ENCODE measurements around the gene OR4D9. TPM values are rescaled to one million over a fixed set of nuclear protein-coding genes. Genes with fewer than 3 reads are reported as not detected.

Gene OR4D9
- total RNA-seq, 1 experiment from 2014 or later = not detected

GRCh38 chr11:59475176-59475575, 36.2 kb upstream of the OR4D9 start:
- H3K23ac ChIP-seq (ENCODE audit: insufficient read length, low read depth, low read length) = no peak overlapping the region
- no peaks in the 10 kb centered on the region for H3K23me2 ChIP-seq (ENCODE audit: insufficient read length, low read depth, low read length, poor library complexity, severe bottlenecking)
- no peak overlapping the region for H3K14ac ChIP-seq (ENCODE audit: insufficient read depth, low read length)
- H3K27me3 Mint-ChIP-seq (ENCODE audit: low read depth) = peaks cover 2% of the 10 kb centered on the region; the same call in 1 of the 2 replicates
- no peak overlapping the region for H2AK5ac ChIP-seq (ENCODE audit: insufficient read length, low read length)
- no peak overlapping the region for H2AFZ ChIP-seq (ENCODE audit: low read length)
- H3K79me2 ChIP-seq (ENCODE audit: insufficient read depth, low read length) = no peaks in the 10 kb centered on the region
- H3K4me3 Mint-ChIP-seq = no peak overlapping the region
- no peak overlapping the region for H3K4me2 ChIP-seq (ENCODE audit: insufficient read depth, insufficient read length, low read length)
- no peak overlapping the region for H3K9ac ChIP-seq (ENCODE audit: extremely low read depth, insufficient read length, low read length)
- no peak overlapping the region for H4K91ac ChIP-seq (ENCODE audit: insufficient read length, low read depth, low read length)
- no peaks in the 10 kb centered on the region for H3K9me3 Mint-ChIP-seq
- no peak overlapping the region for H3K27ac ChIP-seq (ENCODE audit: insufficient read length, low read depth, low read length)
- H2BK120ac ChIP-seq (ENCODE audit: low read depth, low read length, poor library complexity, severe bottlenecking) = no peak overlapping the region
- H2BK15ac ChIP-seq (ENCODE audit: low read depth, low read length) = no peak overlapping the region
- no peaks in the 10 kb centered on the region for H3K27me3 ChIP-seq (ENCODE audit: insufficient read depth, low read length)
- H3K4me1 ChIP-seq (ENCODE audit: insufficient read depth, low read length) = no peaks in the 10 kb centered on the region
- no peak overlapping the region for H4K8ac ChIP-seq (replicated peaks; ENCODE audit: insufficient read length, low read depth, low read length)
- no peak overlapping the region for H2BK5ac ChIP-seq (ENCODE audit: insufficient read length, low read length)
- no peaks in the 10 kb centered on the region for H4K20me1 ChIP-seq (ENCODE audit: control insufficient read depth, insufficient read depth, insufficient read length)
- no peak overlapping the region for H2BK20ac ChIP-seq (ENCODE audit: low read depth, low read length, poor library complexity, severe bottlenecking)
- no peak overlapping the region for H4K5ac ChIP-seq (ENCODE audit: insufficient read length, low read depth, low read length)
- no peak for DNase-seq
- no peak overlapping the region for H3K56ac ChIP-seq (ENCODE audit: insufficient read length, low read depth, low read length)
- no peak overlapping the region for H3T11ph ChIP-seq (ENCODE audit: low read length)
- H3K27ac Mint-ChIP-seq = no peak overlapping the region
- TF ChIP-seq CTCF (conservative IDR thresholded peaks at IDR 0.05) = no peak
- H3K9me3 ChIP-seq (ENCODE audit: control insufficient read depth, low read depth, low read length) = no peaks in the 10 kb centered on the region
- H3K18ac ChIP-seq (ENCODE audit: insufficient read length, low read depth, low read length) = no peak overlapping the region
- no peaks in the 10 kb centered on the region for H3K4me1 Mint-ChIP-seq
- no peaks in the 10 kb centered on the region for H3K36me3 Mint-ChIP-seq (ENCODE audit: insufficient read depth in 1 of 3, low read depth in 3 of 3)
- no peaks in the 10 kb centered on the region for H3K79me1 ChIP-seq (ENCODE audit: insufficient read depth, low read depth, low read length, poor library complexity, severe bottlenecking)
- no CpG with 5 or more reads among the region's 9 CpGs for WGBS (ENCODE audit: extremely low coverage, insufficient read length, low lambda C conversion rate)
- H2BK12ac ChIP-seq (ENCODE audit: insufficient read length, low read depth, low read length) = no peak overlapping the region
- H3K4ac ChIP-seq (ENCODE audit: low read depth, low read length) = no peak overlapping the region

Data from H9 (cell line).